Inflammatory macrophage treated with lipopolysaccharide for 1 hour (primary cell): Measurements from ENCODE around the gene UBE2L3.
"Not testable (repeated sequence)": the region's sequence is repeated elsewhere in the genome, so short reads cannot be mapped to it uniquely, and the experiment has no call there.

Experiments used
- DNase-seq, 2 donors: peaks; one replicate each; pipeline ENCODE4 v3.0.0-alpha.2; 2020 to 2022

Gene UBE2L3

DNA sequence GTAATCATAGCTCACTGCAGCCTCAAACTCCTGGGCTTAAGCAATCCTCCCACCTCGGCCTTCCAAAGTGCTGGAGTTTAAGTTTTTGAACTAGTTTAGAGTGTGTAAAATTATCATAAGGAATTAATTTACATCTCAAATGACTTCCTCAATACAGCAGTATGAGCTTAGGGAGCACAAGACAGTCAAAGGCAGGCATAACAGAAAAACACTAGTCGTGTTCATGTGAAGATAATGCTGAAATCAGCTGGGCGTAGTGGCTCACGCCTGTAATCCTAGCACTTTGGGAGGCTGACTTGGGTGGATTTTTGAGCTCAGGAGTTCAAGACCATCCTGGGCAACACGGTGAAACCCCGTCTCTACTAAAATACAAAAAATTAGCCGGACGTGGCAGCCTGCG, 36.5 kb downstream of the UBE2L3 start:
- no peak for DNase-seq

DNA sequence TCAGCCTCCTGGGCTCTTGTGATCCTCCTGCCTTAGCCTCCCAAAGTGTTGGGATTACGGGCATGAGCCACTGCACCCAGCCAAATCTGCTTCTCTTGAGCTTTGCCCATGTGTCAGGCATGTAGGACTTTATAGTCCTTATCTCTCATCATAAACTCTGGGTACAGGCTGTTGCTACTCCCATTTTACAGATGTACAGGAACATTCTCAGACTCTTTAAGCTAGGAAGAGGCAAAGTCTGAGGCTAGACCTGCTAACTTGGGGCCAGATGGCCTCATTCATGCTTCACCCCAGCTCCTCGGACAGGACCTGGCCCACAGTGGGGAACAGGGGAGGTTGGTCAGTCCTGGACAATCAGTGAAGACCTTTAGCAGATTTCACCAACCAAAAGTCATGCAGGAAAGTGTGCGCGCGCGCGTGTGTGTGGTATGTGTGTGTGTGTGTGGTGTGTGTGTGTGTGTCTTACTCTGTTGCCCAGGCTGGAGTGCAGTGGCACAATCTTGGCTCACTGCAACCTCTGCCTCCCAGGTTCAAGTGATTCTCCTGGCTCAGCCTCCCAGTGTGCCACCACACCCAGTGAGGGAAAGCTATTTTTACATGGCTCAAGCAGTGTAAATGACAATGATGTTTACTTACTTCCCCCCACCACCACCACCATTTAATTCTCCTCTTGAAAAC, 38.5 kb downstream of the UBE2L3 start:
- no peak for DNase-seq

DNA sequence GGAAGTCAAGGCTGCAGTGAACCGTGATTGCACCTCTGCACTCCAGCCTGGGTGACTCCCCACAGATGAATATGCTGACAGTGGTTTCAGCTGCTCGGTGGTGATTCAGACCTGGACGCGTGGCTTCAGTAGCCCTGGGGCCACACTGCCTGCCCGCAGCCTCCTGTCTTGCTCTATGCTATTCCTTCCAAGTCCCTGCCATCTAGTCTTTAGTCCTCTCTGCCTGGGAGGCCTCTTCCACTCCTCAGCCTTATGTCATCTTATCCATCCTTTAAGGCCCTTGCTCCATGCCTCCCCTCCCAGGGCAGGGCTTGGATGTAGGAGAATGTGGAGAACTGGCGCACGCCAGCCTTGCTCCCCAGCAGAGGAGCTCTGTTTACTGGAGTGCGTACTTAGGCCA, 39.3 kb downstream of the UBE2L3 start:
- DNase-seq: no peak

DNA sequence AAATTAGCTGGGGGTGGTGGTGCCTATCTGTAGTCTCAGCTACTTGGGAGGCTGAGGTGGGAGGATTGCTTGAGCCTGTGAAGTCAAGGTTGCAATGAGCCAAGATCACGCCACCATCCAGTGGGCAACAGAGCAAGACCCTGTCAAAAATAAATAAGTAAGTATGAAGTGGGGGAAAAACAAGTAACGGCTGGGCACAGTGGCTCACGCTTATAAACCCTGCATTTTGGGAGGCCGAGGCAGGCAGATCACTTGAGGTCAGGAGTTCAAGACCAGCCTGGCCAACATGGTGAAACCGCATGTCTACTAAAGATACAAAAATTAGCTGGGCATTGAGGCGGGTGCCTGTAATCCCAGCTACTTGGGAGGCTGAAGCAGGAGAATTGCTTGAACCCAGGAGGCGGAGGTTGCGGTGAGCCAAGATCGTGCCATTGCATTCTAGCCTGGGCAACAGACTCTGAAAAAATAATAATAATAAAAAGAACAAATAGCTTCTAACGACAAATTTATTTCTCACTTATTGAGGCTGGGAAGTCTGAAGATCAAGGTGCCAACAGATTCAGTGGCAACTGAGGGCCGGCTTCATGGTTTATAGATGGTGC, 42.1 kb downstream of the UBE2L3 start:
- not testable (repeated sequence) for DNase-seq

DNA sequence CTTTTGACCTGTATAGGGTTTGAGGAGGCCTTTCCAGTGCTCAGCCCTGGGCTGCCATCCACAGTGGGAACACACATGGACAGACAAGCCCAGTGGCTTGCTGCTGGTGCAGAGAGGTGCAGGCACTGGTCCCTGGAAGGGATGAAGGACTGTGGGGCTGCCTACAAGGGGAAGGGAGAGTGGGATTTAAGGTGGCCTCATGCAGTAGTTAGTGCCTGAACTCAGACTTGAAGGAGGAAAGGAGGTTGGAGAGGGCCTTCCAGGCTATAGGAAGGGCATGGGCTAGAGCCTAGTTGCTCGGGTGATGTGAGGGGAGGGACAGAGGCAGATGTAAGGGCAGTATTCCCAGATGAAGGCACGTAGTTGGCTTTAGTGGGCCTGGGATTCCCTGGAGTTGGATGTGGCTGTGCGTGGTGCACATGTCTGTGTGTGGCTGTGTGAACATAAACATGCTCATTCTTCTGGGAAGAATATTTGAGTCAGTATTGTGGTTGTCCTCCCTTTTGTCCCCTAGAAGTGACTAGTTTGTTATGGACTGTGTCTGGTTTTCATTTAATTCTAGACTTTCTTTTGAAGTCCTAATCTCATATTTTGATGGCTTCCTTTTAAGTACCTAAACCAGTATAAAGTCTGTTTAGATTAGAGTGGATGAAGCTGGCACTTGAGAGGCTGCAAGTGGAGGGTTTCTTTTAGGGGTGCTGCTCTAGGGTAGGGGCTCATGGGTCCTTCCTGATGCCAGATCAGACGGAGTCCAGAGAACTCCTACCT, 43.9 kb downstream of the UBE2L3 start:
- DNase-seq: no peak

DNA sequence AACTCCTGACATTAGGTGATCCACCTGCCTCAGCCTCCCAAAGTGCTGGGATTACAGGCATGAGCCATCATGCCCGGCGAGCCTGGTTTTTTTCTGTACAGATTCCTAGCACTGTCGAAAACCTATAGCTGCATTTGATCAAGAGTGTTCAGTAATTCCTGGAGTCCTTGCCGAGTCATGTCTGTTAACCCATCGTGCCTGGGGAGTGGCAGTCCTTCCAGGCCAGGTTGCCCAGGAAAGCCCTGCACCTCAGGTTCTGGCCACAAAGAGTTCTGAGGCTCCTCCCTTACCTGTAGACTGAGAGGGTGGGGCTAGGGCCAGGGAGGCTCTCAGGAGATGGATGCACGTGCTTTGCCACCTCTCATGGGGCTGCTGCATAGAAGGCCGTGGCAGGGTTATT, 45.3 kb downstream of the UBE2L3 start:
- no peak for DNase-seq

DNA sequence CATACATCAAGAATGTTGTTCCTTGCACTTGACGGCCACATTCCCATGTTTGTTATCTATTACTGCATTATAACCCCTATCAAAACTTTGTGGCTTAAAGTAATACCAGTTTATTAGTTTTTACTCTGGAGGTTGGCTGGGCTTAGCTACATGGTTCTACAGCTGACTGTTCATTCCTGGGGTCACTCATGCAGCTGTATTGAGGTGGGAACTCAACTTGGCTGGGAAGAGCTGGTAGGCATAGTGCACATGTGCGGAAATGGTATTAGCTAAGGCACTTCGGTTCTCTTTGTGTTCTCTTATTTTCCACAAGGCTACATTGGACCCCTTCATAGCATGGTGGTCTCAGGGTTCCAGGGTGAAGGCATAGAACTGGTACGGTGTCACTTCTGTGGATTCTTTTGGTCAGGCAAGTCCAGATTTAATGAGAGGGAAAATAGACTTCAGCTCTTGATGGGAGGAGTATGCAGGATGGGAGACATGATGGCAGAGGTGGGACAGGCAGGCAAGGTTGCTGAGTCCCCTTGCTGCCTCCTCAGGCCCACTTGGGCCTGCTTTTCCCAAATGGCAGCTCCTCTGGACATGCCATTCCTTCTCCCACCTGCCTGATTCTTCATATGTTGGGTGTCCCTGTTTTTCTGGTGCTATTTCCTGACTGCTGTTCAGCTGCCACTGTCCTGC, 46.2 kb downstream of the UBE2L3 start:
- no peak for DNase-seq

DNA sequence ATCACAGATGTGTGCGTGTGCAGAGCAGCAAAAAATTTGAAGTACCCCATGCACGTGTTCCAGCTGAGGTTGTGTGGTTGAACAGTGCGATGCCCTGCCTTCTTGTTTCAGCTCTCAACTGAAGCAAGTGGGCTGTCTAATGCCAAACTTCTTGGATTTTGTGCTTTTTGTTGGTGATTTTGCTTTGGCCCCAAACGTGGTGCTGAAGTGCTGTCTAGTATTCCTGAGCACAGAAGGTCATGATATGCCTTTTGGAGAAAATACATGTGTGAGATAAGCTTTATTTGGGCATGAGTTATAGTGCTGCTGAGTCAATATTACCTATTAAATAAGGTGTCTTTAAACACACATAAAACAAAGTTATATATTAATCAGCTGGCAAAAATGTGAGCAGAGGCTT, 48.2 kb downstream of the UBE2L3 start:
- no peak for DNase-seq

DNA sequence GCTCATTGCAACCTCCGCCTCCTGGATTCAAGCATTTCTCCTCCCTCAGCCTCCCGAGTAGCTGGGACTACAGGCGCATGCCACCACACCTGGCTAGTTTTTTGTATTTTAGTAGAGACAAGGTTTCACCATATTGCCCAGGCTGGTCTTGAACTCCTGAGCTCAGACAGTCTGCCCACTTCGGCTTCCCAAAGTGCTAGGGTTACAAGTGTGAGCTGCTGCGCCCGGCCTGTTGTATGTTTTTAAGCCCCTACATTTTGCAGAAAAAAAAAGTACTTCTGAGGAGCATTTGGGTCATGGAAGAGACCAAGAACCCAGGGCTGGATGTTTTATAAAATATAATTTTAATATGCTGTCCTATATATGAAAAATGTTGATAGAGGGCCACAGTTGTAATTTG, 49.8 kb downstream of the UBE2L3 start:
- not testable (repeated sequence) for DNase-seq

DNA sequence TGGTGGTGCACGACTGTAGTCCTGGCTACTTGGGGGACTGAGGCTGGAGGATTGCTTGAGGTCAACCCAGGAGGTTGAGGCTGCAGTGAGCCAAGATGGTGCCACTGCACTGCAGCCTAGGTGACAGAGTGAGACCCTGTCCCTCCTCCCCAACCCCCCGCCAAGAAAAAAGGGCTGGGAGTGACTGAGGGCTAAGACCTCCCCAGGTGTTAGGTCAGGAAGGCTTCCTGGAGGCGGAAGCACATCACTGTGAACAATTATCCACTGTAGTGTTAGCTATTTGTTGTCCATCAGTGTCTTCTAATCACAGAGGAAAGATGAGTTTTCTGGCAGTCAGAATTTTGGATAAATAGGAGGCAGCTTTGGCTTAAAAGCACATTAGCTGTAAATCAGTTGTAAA, 53.5 kb downstream of the UBE2L3 start:
- no peak for DNase-seq

DNA sequence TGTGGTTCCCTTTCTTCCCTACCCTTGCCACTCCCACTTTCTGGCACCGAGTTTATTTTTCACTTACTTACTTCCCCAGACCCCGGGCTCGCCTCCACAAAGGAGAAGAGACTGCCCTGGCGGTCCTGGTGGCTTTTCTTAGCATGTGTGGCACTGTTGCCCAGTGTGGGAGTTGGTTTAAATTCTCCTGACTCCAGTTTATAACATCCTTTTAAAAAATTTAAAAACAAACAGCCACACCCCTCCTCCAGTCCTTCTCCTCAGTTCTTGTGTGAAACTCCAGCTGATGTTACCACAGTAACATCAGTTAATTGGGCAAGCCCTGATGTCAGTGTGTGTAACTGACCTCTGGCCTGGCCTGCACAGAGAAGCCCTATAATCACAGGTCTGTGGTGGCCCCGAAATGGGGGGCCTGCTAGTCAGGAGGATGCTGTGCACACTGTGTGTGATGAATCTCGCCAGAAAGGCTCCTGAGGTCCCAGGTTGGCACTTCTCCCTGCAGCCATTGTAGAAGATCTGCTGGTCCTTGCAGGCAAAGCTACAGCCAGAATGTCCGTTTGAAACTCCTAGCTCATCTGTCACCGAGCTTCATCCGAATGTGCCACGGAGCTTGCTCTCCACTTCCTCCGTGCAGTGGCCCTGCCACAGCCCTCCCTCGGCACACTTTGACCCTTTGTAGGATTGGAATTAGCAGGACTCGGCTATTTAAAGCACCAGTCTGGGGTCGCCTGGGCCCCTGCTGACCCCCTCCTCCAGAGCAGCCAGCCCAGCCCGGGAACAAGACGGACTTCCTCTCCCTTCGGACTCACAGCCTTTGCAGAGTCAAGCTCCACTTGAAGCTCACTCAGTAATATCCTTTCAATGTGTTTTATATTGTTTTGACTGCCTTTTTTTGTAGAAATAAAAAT, 54.8 kb downstream of the UBE2L3 start:
- peak; percentile 68 to 77 for DNase-seq

DNA sequence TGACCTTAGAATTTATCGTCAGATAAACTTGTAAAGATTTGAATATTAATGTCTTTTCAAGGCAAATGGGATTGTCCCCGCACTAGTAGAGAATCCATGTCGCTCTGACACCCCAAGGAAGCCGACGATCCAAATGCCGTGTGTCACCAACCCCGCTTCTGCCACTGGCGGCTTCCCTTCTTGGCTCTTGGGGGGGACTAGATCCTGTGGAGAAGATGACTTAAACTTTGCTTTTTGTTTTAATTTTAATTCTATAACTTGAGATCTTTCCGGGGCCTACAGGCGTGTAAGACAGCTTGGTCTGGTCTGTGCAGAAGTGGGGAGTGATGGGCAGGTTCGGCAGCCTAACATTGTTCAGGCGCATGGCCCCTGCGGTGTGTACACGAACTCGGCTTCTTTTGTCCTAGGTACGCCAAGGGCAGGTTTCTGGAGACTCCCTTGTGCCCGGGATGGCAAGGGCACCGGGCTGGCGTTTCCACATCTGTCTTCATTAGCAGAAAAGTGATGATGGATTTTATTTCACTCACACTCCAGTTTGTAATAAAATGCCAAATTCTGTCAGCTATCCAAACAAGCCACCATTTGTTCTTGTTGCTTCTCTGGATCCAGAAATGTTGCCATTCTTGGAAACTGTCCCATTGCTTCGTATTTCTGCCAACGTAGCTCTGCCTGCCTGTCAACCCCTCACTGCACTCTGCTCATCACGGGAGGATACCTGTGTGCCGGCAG, 55.6 kb downstream of the UBE2L3 start:
- DNase-seq: no peak

DNA sequence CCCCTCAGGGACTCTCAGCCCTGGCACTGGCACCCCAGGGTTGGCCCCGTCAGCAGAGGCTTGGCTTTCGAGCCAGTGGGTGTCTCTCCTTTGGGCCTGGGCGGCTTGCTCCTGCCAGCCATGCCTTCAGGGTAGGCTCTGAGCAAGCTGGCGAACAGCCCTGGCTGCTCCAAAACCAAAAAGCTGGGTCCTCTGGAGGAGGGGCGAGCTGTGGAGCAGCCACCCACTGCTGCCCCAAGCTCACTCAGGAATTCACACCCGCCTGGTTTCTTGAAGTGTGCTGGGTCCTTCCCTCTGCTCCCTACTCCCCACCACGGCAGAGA, 56.1 kb downstream of the UBE2L3 start:
- DNase-seq: no peak

DNA sequence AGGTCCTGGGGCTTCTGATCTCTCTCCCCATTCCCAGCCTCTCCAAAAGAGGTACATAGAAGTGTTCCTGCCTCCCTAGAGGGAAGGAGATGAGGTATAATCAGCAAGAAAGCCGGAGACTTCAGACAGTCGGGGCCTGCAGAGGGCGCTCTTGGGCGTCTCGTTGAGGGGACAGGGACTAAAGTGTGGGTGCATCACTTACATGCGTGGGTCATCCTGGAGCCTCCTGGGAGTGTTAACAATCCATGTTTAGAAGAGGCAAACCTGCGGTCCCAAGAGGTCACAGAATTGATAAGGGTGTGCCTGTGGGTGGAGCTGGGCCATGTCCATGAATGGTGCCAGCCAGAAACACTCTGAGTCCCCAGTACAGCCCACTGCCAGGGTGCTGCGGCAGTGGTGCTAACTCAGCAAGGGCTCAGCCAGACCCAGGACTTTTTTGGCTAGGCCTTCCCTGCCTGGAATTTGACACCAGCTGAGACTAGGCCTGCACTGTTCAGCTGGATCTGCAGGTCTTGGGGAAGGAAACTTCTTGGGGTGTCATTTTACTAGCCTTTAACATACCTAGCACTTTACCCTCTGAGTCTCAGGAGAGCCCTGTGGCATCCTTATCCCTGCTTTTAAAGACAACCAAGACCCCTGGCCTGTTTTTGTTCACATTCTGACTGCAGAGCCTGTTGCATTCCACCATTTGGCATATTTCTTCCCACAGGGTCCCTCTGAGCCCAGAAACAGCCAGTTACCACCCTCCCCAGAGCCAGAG, 56.8 kb downstream of the UBE2L3 start:
- no peak for DNase-seq

DNA sequence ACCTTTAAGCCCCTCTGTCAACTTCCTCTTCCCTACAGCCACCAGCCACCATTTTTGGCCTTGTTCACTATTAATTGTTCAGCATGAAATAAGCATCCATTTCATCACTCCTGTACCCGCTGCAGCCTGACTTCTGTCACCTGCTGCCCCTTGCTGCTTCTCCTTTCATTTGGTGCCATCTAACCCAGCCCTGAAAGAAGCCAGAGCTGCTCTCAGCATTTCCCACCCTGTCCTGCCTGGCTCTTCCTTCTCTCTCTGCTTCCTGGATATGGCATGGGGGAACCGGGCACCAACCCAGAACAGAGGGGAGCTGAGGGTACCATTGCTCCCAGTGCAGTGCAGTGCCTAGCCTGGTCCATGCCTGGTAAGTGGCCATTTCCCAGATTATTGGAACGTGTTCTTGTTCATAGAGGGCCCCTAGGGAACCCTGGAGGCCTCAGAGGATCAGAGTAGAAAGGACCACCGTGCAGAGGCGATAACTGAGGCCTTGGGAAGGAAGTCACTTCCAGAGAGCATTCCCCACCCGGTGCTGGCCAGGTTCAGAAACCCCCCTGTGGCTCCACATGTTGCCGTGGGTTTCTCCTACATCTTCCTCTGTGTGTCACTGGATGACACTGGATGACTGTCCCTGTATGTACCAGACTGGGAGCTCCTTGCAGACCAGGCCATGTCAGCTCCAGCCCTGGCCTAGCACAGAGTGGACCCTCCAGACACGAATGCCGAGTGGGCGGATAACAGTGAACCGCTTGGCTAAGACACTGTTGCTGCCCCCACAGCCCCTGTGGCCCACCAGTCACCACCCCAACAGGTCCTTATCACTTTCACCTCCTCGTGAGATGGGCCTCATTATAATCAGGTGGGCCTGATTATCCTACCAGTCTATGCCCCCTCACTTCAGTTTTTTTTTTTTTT, 57.6 kb downstream of the UBE2L3 start:
- DNase-seq: no peak

DNA sequence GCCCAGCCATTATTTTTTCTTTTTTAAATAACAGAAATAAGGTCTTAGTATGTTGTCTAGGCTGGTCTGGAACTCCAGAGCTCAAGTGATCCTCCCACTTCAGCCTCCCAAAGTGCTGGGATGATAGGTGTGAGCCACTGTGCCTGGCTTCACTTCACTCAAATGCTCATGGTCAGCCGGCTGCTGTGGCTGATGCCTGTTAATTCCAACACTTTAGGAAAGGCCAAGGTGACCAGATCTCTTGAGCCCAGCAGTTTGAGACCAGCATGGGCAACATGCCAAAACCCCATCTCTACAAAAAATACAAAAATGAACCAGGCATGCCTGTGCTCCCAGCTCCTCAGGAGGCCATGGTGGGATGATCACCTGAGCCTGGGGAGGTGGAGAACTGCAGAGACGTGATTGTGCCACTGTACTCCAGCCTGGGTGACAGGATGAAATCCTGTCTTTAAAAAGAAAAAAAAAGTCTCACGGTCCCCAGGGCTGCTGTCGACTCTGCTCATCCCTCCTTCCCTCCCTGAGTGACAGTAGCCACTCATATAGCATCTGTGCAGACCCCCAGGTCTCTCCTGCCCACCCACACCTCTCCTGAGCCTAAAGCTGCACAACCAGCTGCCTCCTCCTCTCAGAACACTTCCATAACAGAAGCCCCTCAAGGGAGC, 58.7 kb downstream of the UBE2L3 start:
- no peak for DNase-seq

DNA sequence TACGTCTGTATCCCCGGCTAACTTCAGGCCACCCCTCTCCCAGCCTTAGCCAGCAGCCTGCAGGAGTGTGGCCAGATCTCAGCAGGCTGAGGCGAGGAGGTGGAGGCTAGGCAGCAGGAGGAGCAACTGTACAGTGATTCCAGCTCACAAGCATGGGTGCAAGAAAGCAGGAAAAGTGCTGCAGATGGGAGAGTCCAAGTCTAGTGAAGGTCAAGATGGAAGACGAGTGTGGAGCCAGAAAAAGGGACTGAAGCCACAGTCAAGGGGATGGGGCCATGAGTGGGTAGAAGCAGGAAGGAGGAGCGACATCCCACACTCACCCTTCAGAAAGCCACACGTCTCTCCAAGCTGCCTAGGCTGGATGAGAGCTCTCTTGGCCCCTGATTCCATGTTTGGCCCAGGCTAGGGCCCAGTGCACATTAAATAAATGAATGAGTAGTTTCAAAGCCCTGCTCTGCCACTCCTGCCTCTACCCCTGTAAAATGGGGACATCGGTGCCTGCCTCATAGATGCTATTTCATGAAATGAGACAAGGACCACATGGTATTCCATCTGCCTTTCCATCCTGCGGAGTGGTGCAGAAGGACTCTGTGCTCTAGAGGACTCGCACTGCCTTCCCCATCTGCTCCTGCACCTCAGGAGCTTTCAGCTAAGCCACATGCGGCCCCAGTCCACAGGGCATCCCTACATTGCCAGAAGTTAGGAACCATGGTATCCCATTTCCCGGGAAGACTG, 59.4 kb downstream of the UBE2L3 start:
- no peak for DNase-seq

DNA sequence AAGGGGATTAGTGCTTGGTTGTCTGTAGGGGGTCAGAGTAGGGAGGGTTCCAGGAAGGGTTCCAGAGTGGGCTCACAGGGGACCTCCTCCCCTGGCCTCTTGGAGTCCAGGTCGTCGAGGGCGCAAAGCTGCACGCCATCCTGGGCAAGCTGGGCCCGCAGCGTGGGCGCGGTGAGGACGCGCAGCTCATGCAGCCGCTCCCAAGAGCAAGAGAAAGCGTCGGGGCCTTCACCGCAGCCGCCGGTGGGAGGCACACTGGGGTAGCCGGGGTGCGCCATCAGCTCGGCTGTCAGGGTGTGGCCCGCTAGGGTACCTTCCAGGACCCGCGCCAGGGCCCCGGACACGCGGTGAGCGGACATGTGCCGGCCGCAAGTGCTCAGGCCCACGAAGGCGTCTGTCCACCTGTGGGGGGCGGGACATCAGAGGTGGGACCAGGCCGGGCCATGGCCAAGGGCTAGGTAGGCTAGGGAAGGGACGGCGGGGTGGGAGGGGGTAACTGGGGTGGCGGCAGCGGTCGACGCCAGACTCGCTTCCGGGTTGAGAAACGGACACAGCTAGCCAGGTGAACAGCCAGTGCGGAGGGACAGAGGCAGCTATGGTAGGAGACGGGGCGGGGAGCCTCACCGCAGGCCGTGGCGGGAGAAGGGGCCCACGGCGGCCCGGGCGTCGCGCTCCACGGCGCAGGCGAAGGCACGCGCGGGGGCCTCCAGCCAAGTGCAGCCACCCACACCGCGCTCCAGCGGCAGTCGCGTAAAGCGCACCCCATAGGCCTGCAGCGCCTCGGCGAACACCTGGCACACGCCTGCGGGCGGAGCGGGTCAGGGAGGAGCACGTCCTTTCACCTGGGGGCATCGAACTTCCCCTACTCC, 61.1 kb downstream of the UBE2L3 start:
- no peak for DNase-seq
